Naive thymus-derived CD8-positive, alpha-beta T cell (primary cell): ENCODE data around the gene NPC2. TPM values are rescaled to one million over a fixed set of nuclear protein-coding genes. Genes with fewer than 3 reads are reported as not detected.

Experiments used
- ATAC-seq, 2 donors: fragments of 150-1000 bp; cut with Tn5 transposase in 1 of 2; sonication (Bioruptor Pico), chemical (Tn5 transposase) in 1 of 2; 1 replicate in 1 of 2; 2 replicates in 1 of 2; pipeline ENCODE4 v1.10.0; 2021; ENCODE audit warnings: mild to moderate bottlenecking in 2 of 2, moderate library complexity in 2 of 2
- POLR2A ChIA-PET: fragments of 350-600 bp; sonication (Branson Sonifier 250); formaldehyde crosslinking; loops from one replicate; lab custom pipeline; 2021; ENCODE audit warnings: antibody characterized with exemption; lab: Charles Lee
- DNase-seq, 10 donors: peaks; one replicate each; pipeline versions ENCODE4 v3.0.0 to v3.0.0-alpha.2; 2020 to 2022
- H3K27ac Mint-ChIP-seq, 10 donors: one replicate each; pipeline ENCODE4 v1.8.0; 2020 to 2022; ENCODE audit warnings: mild to moderate bottlenecking in 10 of 10, mixed read lengths in 10 of 10, moderate library complexity in 4 of 10, inconsistent platforms in 1 of 10
- H3K27me3 Mint-ChIP-seq, 5 donors: one replicate each; pipeline ENCODE4 v1.8.0; 2021 to 2022; ENCODE audit warnings: mixed read lengths in 5 of 5
- H3K36me3 Mint-ChIP-seq, 3 donors: one replicate each; pipeline ENCODE4 v1.8.0; 2020 to 2022; ENCODE audit warnings: mixed read lengths in 3 of 3, mild to moderate bottlenecking in 2 of 3, inconsistent platforms in 1 of 3
- H3K4me1 Mint-ChIP-seq, 4 donors: one replicate each; pipeline ENCODE4 v1.8.0; 2021 to 2022; ENCODE audit warnings: mixed read lengths in 4 of 4
- H3K4me3 Mint-ChIP-seq, 10 donors: one replicate each; pipeline ENCODE4 v1.8.0; 2020 to 2022; ENCODE audit warnings: mild to moderate bottlenecking in 10 of 10, mixed read lengths in 10 of 10, moderate library complexity in 6 of 10, inconsistent platforms in 1 of 10
- H3K9me3 Mint-ChIP-seq, 9 donors: one replicate each; pipeline ENCODE4 v1.8.0; 2020 to 2022; ENCODE audit warnings: mixed read lengths in 9 of 9, mild to moderate bottlenecking in 3 of 9, inconsistent platforms in 1 of 9, moderate library complexity in 1 of 9
- polyA plus RNA-seq, 3 donors: library from polyadenylated mRNA; unstranded; fragments of 300-500 nt; fragmentation: Illumina TruSeq; gene quantifications; one replicate each; pipeline ENCODE4 v1.2.3, GENCODE V29; 2021
- total RNA-seq, 8 experiments: library from RNA in 2 of 8; stranded (reverse) in 2 of 8; gene quantifications; one replicate each; pipeline ENCODE4 v1.2.3 and lab custom pipeline; 2021 to 2026

The NPC2 gene
- total and polyA plus RNA-seq, 5 experiments from 2014 or later, result 40.9 to 65.2 (median 53.8) TPM

DNA sequence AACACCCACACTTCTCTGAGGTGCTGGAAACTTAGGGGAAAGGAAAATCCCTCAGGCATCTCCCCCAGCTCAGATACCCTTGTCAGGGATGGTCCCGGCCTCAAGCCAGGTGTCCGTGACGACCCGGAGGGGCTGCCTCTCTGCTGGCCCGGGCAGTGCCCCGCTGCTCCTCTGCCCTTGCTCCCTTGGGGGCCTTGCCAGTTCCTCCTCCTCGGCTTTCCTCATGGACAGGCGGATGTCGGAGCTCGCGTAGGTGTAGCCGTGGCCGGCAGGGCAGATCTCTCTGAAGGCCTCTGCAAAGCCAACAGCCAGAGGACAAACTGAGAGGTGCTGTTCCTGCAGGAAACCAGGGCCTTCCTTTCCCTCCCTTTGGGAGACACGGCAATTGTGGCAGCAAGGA, 35.3 kb upstream of the NPC2 start:
- Mint-ChIP-seq H3K4me3 (no peak overlapping the region), H3K27me3 (peaks cover 0 to 7% (median 0%) of the 10 kb centered on the region in 5 donors), H3K36me3 (no peaks in the 10 kb centered on the region), H3K4me1 (peaks cover 2 to 15% (median 5%) of the 10 kb centered on the region in 4 donors), H3K27ac (no peak overlapping the region), H3K9me3 (no peaks in the 10 kb centered on the region)
- POLR2A ChIA-PET, result no interaction called here
- ATAC-seq (no peak), DNase-seq (no peak)

DNA sequence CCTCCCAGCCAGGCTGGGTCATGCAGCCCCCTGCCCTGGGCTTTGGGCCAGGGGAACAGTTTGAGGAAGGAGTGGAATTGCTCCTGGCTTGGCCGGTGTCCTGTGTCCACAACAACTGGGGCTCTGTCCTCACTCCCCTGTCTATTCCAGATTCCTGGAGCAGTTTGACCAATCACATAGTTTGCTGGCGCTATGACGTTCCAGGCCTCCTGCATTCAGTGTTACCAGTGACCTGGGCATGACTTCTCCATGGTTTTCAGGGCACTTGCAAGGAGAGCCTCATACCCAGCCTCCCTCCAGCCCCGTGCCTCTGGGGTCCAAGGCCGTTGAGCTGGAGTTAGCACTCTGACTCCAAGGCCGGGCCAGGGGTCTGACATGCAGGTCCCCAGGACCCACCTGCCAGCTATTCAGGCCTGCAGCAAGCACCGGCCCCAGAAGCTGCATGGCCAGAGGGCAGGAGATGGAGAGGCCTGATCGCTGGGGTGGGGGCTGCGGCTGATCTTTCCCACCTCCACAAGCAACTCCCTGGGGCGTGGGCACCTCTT, 34.7 kb upstream of the NPC2 start:
- no peaks in the 10 kb centered on the region for H3K36me3 Mint-ChIP-seq
- no peak overlapping the region for H3K4me3 Mint-ChIP-seq
- no peaks in the 10 kb centered on the region for H3K9me3 Mint-ChIP-seq
- POLR2A ChIA-PET, result no interaction called here
- DNase-seq (no peak), ATAC-seq (no peak)
- H3K27ac Mint-ChIP-seq, result no peak overlapping the region
- H3K4me1 Mint-ChIP-seq, result peaks cover 0 to 11% (median under 1%) of the 10 kb centered on the region in 4 donors
- peaks cover 0 to 7% (median 0%) of the 10 kb centered on the region in 5 donors for H3K27me3 Mint-ChIP-seq

DNA sequence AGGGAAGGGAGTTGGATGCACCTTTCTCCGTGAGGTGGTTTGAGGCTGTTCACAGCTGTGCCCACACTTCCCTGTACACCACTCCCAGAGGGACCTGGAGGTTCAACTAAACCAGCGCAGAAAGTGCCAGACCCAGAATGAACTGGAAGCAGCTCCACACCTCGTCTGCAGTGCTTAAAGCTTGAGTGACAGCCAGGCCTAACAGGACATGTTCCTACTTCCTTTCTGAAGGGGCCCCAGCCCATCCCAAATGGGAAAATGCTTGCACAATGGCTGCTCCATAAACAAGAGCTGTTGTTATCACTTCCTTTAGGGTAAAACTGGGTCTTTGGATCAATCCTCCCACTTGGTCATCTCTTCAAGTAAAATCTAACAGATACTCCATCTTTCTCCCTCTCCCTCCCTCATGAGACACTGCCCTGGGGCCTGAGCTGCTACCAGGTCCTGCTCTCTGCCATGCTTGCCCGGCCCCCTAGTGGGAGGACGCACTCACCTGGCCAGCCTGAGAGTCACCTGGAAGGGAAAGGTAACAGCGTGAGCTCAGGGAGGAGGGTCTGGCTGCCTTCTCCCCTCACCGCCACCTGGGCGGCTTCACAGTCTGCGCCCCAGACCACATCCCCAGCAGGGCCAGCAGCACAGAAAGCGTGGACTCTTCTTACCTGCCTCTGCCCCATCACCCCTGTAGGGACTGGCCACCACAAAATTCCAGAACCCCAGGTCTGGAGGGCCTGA, 33.9 kb upstream of the NPC2 start:
- ATAC-seq (no peak), DNase-seq (no peak)
- H3K4me3 Mint-ChIP-seq, result no peak overlapping the region
- H3K27ac Mint-ChIP-seq, result no peak overlapping the region
- H3K9me3 Mint-ChIP-seq, result no peaks in the 10 kb centered on the region
- H3K36me3 Mint-ChIP-seq, result no peaks in the 10 kb centered on the region
- peaks cover 0 to 11% (median under 1%) of the 10 kb centered on the region in 4 donors for H3K4me1 Mint-ChIP-seq
- peaks cover 0 to 7% (median 0%) of the 10 kb centered on the region in 5 donors for H3K27me3 Mint-ChIP-seq
- POLR2A ChIA-PET, result no interaction called here

DNA sequence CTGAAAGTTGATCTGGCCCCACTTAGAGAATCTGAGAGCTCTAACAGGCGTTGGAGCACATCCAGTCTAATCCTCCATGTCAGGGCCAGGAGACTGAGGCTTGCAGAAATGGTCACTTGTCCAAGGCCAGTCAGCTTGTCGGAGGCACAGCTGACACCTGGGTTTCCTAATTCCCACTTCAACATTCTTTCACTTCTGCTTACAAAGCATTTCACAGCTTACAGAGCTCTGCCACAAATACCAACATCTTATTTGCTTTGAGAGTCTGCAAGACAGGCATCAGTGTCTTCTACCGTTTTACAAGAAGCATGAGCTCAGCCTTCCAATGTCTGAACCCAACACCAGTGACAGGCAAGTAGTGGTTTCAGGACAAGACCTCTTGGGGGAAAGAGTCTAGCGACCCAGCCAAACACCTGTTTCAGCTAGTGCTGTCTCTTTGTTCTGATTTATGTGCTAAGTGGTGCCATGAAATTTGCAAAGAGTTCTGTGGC, 32.3 kb upstream of the NPC2 start:
- no peaks in the 10 kb centered on the region for H3K36me3 Mint-ChIP-seq
- H3K4me1 Mint-ChIP-seq, result peaks cover 0 to 11% (median under 1%) of the 10 kb centered on the region in 4 donors
- POLR2A ChIA-PET, result no interaction called here
- ATAC-seq (no peak), DNase-seq (no peak)
- H3K27me3 Mint-ChIP-seq, result peaks cover 0 to 7% (median 0%) of the 10 kb centered on the region in 5 donors
- H3K4me3 Mint-ChIP-seq, result no peak overlapping the region
- H3K27ac Mint-ChIP-seq, result no peak overlapping the region
- no peaks in the 10 kb centered on the region for H3K9me3 Mint-ChIP-seq

DNA sequence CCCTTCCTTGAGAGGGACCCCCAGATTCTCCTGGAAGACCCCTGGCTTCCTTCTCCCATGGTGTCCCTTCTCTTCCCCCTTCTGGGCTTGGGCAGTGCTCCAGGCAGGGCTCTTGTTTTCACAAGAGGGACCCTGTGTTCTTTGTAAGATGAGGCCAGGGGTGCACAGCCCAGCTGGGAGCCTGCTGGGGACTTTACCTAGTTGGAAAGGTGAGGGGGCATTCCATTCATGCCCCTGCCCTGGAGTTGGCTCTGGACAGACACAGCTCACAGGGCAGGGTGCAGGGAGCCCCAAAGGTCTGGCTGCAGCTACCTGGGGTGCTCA, 31.7 kb upstream of the NPC2 start:
- no peaks in the 10 kb centered on the region for H3K9me3 Mint-ChIP-seq
- DNase-seq (no peak), ATAC-seq (no peak)
- H3K27ac Mint-ChIP-seq, result no peak overlapping the region
- H3K4me1 Mint-ChIP-seq, result peaks cover 0 to 11% (median under 1%) of the 10 kb centered on the region in 4 donors
- H3K4me3 Mint-ChIP-seq, result no peak overlapping the region
- peaks cover 0 to 7% (median 0%) of the 10 kb centered on the region in 5 donors for H3K27me3 Mint-ChIP-seq
- no peaks in the 10 kb centered on the region for H3K36me3 Mint-ChIP-seq
- POLR2A ChIA-PET, result no interaction called here

DNA sequence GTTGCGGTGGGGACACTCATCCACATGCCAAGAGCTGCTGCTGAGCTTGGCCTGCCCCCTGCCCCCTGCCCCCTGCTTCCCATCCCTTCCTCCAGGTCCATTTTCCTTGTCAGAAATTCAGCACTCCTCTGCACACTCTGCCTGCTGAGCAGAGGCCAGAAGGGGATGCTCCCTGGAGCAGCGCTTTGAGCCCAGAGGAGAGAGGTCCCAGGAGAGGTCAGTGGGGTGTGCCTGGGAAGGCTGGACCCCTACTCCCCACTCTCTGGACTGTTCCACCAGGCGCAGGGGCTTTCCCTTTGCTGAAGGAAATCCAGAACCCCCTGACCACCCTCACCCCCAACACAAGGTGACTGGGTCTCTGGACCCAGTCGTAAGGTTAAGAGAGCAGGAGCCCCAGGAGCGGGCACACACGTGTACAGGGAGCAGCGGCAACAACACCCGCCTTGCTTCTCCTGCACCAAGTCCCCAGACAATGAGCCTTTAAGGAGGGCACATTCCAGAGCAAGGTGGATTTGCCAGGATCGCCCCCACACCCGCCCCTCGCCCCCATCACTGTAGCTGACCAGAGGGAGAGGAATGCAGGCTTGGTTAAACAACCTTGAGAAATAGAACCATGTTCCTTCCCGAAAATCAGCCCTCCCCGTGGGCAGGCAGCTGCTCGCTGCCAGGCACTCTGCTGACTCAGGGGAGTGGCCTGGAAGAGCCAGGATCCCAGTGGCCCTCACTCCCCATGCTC, 31.1 kb upstream of the NPC2 start:
- Mint-ChIP-seq H3K27me3 (peaks cover 0 to 7% (median 0%) of the 10 kb centered on the region in 5 donors), H3K9me3 (no peaks in the 10 kb centered on the region), H3K4me3 (no peak overlapping the region), H3K4me1 (peaks cover 0 to 11% (median under 1%) of the 10 kb centered on the region in 4 donors), H3K27ac (no peak overlapping the region), H3K36me3 (no peaks in the 10 kb centered on the region)
- ATAC-seq (no peak), DNase-seq (no peak)
- POLR2A ChIA-PET, result no interaction called here

DNA sequence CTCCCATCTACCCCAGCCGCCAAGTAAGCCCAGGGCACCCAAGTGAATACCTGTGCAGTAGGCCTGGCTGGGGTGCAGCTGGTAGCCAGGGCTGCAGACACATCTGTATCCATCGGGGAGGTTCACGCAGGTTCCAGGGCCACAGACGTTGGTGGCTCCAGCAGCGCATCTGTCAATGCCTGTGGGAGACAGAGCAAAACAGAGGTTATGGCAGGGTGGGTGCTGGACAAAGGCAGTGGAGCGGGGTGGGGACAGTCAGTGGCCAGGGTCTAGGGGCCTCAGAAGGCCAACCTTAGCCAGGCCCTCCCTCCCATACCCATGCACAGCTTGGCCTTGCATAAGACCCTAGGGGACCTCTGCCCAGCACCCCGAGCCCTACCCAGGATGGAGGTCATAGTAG, 29.6 kb upstream of the NPC2 start:
- H3K27ac Mint-ChIP-seq, result no peak overlapping the region
- POLR2A ChIA-PET, result no interaction called here
- peaks cover 0 to 11% (median under 1%) of the 10 kb centered on the region in 4 donors for H3K4me1 Mint-ChIP-seq
- no peak overlapping the region for H3K4me3 Mint-ChIP-seq
- H3K27me3 Mint-ChIP-seq, result peaks cover 0 to 18% (median 1%) of the 10 kb centered on the region in 5 donors
- ATAC-seq, result no peak
- no peaks in the 10 kb centered on the region for H3K9me3 Mint-ChIP-seq
- DNase-seq, result no peak
- no peaks in the 10 kb centered on the region for H3K36me3 Mint-ChIP-seq

DNA sequence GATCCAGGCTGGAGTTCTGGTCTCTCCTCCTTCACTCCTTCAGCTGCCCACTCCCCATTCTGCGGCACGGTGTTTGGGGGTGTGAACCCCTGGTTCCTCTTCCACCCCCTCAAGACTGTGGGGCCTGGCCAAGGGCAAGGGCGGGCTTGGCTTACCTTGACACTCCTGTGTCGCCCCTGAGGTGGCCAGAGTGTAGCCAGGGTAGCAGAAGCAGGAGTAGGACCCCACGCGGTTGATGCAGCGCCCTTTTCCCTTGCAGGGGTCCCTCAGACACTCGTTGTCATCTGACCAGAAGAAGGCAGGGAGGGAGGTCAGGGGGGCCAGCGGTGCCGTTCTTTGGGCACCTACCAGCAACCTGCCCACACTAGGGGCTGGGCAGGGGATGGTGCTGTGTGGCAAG, 28.7 kb upstream of the NPC2 start:
- H3K27me3 Mint-ChIP-seq, result peaks cover 0 to 18% (median 1%) of the 10 kb centered on the region in 5 donors
- peaks cover 0 to 11% (median under 1%) of the 10 kb centered on the region in 4 donors for H3K4me1 Mint-ChIP-seq

DNA sequence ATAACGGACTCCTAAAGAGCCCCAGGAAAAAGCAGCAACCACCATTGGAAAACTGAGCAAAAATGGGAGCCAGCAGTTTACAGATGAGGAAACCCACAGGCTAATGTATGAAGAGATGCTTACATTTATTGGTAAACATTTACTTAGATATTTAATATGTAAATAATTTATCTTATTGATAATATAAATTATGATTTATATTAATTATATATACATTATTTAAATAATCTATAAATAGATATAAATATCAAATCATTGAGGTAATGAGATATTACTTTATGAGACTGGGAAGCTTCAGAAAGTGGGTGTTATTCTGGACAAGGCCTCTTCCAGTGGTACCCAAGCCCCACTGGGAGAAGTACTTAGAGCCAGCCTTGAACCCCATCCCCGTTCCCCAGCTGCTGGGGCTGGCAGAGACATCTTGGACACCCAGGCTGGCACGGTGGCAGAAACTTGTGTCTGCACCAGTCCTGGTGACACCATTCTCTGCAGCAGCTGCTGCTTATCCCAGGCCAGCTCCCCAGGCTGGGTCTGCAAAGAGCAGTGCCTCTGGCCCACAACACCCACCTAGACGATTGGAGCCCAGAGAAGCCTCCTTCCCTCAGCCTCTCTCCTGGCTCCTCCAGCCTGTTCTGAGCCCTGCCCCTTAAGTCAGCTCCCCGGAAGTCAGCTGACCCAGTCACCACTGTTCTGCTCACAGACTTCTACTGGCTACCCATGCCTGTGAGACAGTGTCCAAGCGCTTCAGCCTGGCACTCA, 26.4 kb upstream of the NPC2 start:
- Mint-ChIP-seq H3K9me3 (no peaks in the 10 kb centered on the region), H3K4me1 (peaks cover 3 to 7% (median 5%) of the 10 kb centered on the region in 4 donors), H3K27me3 (peaks cover 0 to 21% (median 12%) of the 10 kb centered on the region in 5 donors), H3K4me3 (no peak overlapping the region), H3K36me3 (no peaks in the 10 kb centered on the region), H3K27ac (peak overlapping the region in 1 of 10 donors; percentile 66)
- POLR2A ChIA-PET, result no interaction called here
- ATAC-seq (no peak), DNase-seq (no peak)

More for the DNA sequence above, 28.7 kb upstream of the NPC2 start:
- Mint-ChIP-seq H3K36me3 (no peaks in the 10 kb centered on the region), H3K27ac (no peak overlapping the region), H3K4me3 (no peak overlapping the region), H3K9me3 (no peaks in the 10 kb centered on the region)
- DNase-seq (no peak), ATAC-seq (no peak)
- POLR2A ChIA-PET, result no interaction called here

DNA sequence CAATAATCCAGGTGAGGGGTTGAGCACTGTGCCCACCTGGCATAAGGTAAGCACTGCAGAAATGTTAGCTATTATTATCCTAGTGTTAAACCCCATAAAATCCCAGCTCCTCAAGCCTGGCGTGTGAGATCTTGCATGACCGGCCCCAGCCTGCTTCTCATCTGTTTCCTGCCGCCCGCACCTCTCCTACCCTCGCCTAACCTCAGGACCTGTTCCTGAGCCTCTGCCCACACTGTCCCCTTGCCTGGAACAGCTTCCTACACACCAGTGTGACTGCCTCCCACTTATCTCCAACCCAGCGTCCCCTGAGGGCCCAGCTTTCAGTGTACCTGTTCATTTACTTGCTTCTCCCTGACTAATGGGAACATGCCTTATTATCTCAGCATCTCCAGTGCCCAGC, 25.1 kb upstream of the NPC2 start:
- Mint-ChIP-seq H3K4me1 (peaks cover 5 to 14% (median 11%) of the 10 kb centered on the region in 4 donors), H3K27me3 (peaks cover 0 to 21% (median 12%) of the 10 kb centered on the region in 5 donors), H3K36me3 (no peaks in the 10 kb centered on the region), H3K27ac (peak overlapping the region in 1 of 10 donors; percentile 29), H3K4me3 (no peak overlapping the region), H3K9me3 (no peaks in the 10 kb centered on the region)
- POLR2A ChIA-PET, result no interaction called here
- no peak for DNase-seq
- ATAC-seq, result no peak

DNA sequence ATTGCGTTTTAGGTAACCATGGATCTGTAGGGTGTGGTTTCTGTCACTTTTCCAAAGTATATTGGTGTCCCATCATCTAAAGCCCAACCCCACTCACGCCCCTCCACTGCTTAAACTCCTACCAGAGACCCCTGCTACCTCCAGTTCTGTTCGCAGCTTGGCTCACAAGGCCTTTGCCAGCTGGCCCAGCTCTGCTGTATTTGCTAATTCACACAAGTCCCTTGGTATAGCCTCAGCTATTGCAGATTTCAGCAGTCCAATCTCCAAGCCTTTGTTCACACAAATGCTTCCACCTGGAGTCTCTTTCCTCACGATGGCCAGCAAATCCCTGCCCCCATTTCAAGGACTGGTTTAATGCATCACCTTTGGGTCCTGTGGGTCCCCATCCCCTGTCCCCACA, 24.6 kb upstream of the NPC2 start:
- Mint-ChIP-seq H3K27ac (peak overlapping the region in 1 of 10 donors; percentile 29), H3K36me3 (no peaks in the 10 kb centered on the region), H3K27me3 (peaks cover 0 to 24% (median 14%) of the 10 kb centered on the region in 5 donors), H3K4me3 (no peak overlapping the region), H3K9me3 (no peaks in the 10 kb centered on the region), H3K4me1 (peaks cover 5 to 16% (median 11%) of the 10 kb centered on the region in 4 donors)
- POLR2A ChIA-PET, result no interaction called here
- no peak for DNase-seq
- ATAC-seq, result no peak

DNA sequence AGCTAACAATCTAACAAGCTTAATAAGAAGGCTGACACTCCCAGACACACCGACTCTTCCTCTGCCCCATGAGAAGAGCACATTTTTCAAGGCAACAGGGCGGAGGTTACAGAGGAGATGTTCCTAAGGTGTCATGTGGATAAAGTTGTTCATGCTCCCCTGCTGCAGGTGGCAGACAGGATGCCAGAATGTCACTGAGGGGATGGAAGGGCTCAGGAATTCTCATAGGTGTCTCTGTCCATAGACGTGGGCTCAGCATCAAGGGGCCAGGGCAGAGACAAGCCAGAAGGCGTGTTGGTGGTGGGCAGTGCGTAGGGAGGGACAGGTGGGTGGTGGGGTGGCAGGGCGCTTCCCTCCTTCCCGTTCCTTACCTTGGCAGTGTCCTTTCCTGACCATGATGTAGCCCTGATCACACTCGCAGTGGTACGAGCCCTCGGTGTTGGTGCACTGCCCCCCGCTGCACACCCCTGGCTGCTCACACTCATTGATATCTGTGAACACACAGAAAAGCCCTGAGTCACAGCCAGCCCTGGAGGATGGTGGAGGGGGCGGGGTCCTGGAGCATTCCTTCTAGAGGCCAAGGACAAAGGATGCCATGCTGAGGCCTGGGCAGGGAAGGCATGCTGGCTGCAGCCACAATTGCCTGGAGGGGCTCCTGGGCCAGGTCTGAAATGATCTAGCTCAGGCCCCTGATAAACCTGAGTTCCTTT, 23.5 kb upstream of the NPC2 start:
- DNase-seq (no peak), ATAC-seq (no peak)
- H3K27me3 Mint-ChIP-seq, result peaks cover 0 to 29% (median 25%) of the 10 kb centered on the region in 5 donors
- H3K4me3 Mint-ChIP-seq, result no peak overlapping the region
- H3K4me1 Mint-ChIP-seq, result peaks cover 5 to 17% (median 11%) of the 10 kb centered on the region in 4 donors
- no peaks in the 10 kb centered on the region for H3K9me3 Mint-ChIP-seq
- POLR2A ChIA-PET, result no interaction called here
- H3K36me3 Mint-ChIP-seq, result no peaks in the 10 kb centered on the region
- H3K27ac Mint-ChIP-seq, result peak overlapping the region in 1 of 10 donors; percentile 40
